K562 (cell line): ENCODE data around the gene GPR108. TPM values are rescaled to one million over a fixed set of nuclear protein-coding genes. Genes with fewer than 3 reads are reported as not detected.

Experiments
- CHD1 ChIP-seq: fragments of 200-600 bp; sonication (generic); IDR thresholded peaks from one replicate; pipeline ENCODE4 v1.6.1; 2012; ENCODE audit warnings: mild to moderate bottlenecking, moderate library complexity, low read length, inconsistent platforms
- FOSL1 ChIP-seq: fragments of 200-800 bp; sonication (Bioruptor generic); conservative IDR thresholded peaks from 2 replicates; pipeline ENCODE4 v1.6.1; 2016; ENCODE audit warnings: missing genetic modification characterization, missing compliant biosample characterization
- HMG20B ChIP-seq: fragments of 250-450 bp; sonication (Bioruptor Pico); IDR thresholded peaks from 2 replicates; pipeline ENCODE4 v1.5.0; 2021; ENCODE audit warnings: mild to moderate bottlenecking
- HNRNPK ChIP-seq: fragments of 200-400 bp; formaldehyde crosslinking; IDR thresholded peaks from one replicate; pipeline ENCODE4 v1.6.1; 2018; ENCODE audit warnings: mild to moderate bottlenecking, low read depth, low read length; ENCODE audit not compliant: poor library complexity, severe bottlenecking
- PHB ChIP-seq: fragments of 250-450 bp; sonication (Bioruptor Pico); IDR thresholded peaks from 2 replicates; pipeline ENCODE4 v1.5.0; 2021
- PHF8 ChIP-seq: fragments of 200-600 bp; sonication (generic); IDR thresholded peaks from 2 replicates; pipeline ENCODE4 v1.6.1; 2012; ENCODE audit warnings: mixed run types, mild to moderate bottlenecking, inconsistent platforms, low read length, moderate library complexity, borderline replicate concordance
- PHTF2 ChIP-seq: fragments of 250-450 bp; sonication (Bioruptor Pico); IDR thresholded peaks from 2 replicates; pipeline ENCODE4 v1.5.0; 2021; ENCODE audit warnings: mild to moderate bottlenecking
- PML ChIP-seq: IDR thresholded peaks from 2 replicates; pipeline ENCODE4 v1.6.1; 2012; ENCODE audit warnings: low read length, inconsistent platforms
- SMARCB1 ChIP-seq: IDR thresholded peaks from 2 replicates; pipeline ENCODE4 v1.6.1; 2011; ENCODE audit warnings: improper control_type of control experiment, low read depth; ENCODE audit not compliant: insufficient read length
- YY1 ChIP-seq, 3 experiments: IDR thresholded peaks; 2 replicates each; pipeline ENCODE4 v1.6.1; 2011; ENCODE audit warnings: low read length in 2 of 3, mild to moderate bottlenecking in 2 of 3, moderate library complexity in 2 of 3, borderline replicate concordance in 1 of 3, control low read depth in 1 of 3, low read depth in 1 of 3; ENCODE audit not compliant: insufficient read depth in 3 of 3, insufficient replicate concordance in 2 of 3, control insufficient read depth in 1 of 3, insufficient read length in 1 of 3; ENCODE audit errors: extremely low read depth in 1 of 3
- ZNF134 ChIP-seq: fragments of 250-450 bp; sonication (Bioruptor Pico); conservative IDR thresholded peaks from 2 replicates; pipeline ENCODE4 v1.4.0; 2020
- ZNF3 ChIP-seq: fragments of 250-450 bp; sonication (Bioruptor Pico); IDR thresholded peaks from 2 replicates; pipeline ENCODE4 v1.5.0; 2021; ENCODE audit warnings: mild to moderate bottlenecking, moderate library complexity
- ZSCAN29 ChIP-seq: fragments of 450-650 bp; IDR thresholded peaks from 2 replicates; pipeline ENCODE4 v1.6.1; 2017
- polyA plus RNA-seq, 8 experiments: library from polyadenylated mRNA; depleted of rRNA in 4 of 8; stranded (reverse) in 5 of 8; unstranded in 3 of 8; fragments of >200 nt; fragmentation: Nextera tagmentation in 2 of 8; fragmentation: Illumina TruSeq in 1 of 8; extraction: Ambion mirVana in 2 of 8; extraction: Trizol in 1 of 8; gene quantifications; 2 replicates each; pipeline versions ENCODE4 v1.2.1 to v1.2.3, GENCODE V29; 2011 to 2014; ENCODE audit warnings: inconsistent platforms in 1 of 8, missing spikeins in 1 of 8
- total RNA-seq, 7 experiments: library from RNA; depleted of rRNA in 6 of 7; stranded (reverse); fragments of >200 nt in 6 of 7; fragmentation: Illumina TruSeq in 2 of 7; extraction: Trizol in 2 of 7; gene quantifications; 2 replicates each; pipeline versions ENCODE4 v1.2.1 to v1.2.3, GENCODE V29; 2011 to 2021; ENCODE audit warnings: low replicate concordance in 1 of 7
- TF ChIP-seq, protein P1 (sequence below): fragments of 450-650 bp; formaldehyde crosslinking; IDR thresholded peaks from 2 replicates; pipeline ENCODE4 v1.4.0; 2020; ENCODE audit warnings: mild to moderate bottlenecking, moderate library complexity
- TF ChIP-seq, protein P2 (sequence below), 2 experiments: fragments of 450-650 bp; IDR thresholded peaks; 2 replicates each; pipeline ENCODE4 v1.6.1; 2018; ENCODE audit warnings: mild to moderate bottlenecking in 2 of 2, low read depth in 1 of 2; ENCODE audit not compliant: partially characterized antibody in 2 of 2
- TF ChIP-seq, protein P3 (sequence below): sonication (generic); IDR thresholded peaks from 2 replicates; pipeline ENCODE4 v1.6.1; 2016
- TF ChIP-seq, protein P4 (sequence below): fragments of 450-650 bp; IDR thresholded peaks from 2 replicates; pipeline ENCODE4 v1.6.1; 2017; ENCODE audit warnings: antibody characterized with exemption, mild to moderate bottlenecking

The GPR108 gene
- total and polyA plus RNA-seq, 9 of the 15 experiments (the other 6 are each of a cell fraction or from before 2014, with no cell fraction given): 2.4 to 33.2 (median 24.4) TPM

DNA sequence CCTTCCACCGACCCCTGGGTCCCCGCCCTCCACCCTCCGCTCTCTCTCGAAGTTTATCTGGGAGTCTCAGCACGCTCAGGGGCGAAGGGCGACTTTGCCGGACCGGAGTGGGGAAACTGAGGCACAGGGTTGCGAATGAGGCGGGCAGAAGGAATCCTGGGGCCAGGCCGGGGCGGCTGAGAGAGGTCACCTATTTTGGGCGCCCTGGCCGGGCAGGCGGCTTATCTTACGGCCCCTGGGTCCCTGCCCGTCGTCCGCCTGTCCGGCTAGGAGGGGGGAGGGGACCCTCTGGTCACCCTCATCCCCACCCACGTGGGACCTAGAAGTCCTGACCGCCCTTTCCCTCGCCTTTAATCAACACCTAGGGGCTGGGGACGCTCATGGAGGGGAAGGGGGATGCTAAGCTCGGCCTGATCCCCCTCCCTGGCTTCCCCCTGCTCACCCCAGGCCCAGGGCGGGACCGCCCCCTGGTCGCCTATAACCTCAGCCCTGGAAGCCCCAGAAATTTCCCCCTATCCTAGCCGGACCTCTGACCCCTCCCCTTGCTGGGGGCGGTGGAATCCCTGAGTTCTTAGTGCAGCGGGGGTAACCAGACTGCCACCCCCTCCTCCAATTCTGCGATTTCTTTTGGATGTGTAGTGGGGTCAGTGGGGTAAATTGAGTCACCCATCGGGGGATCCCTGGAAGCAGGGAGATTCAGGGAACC is 2.7 kb upstream of the GPR108 start (continued):
- TF ChIP-seq SMARCB1 (no peak), PHTF2 (no peak), HNRNPK (no peak), ZSCAN29 (no peak), YY1 (IDR thresholded peaks at IDR 0.05; ENCODE audit: borderline replicate concordance in 1 of 3, control insufficient read depth in 1 of 3, extremely low read depth in 1 of 3, insufficient read depth in 3 of 3, insufficient read length in 1 of 3, insufficient replicate concordance in 2 of 3, low read depth in 1 of 3, low read length in 2 of 3) (peak in 1 of 3 experiments; percentile 17), PML (no peak), ZNF134 (no peak), HMG20B (CRISPR knock-in tag) (no peak), FOSL1 (tag) (no peak), CHD1 (no peak), PHB (CRISPR knock-in tag) (no peak), PHF8 (no peak), ZNF3 (CRISPR knock-in tag) (no peak)
- TF ChIP-seq, protein P1, sequence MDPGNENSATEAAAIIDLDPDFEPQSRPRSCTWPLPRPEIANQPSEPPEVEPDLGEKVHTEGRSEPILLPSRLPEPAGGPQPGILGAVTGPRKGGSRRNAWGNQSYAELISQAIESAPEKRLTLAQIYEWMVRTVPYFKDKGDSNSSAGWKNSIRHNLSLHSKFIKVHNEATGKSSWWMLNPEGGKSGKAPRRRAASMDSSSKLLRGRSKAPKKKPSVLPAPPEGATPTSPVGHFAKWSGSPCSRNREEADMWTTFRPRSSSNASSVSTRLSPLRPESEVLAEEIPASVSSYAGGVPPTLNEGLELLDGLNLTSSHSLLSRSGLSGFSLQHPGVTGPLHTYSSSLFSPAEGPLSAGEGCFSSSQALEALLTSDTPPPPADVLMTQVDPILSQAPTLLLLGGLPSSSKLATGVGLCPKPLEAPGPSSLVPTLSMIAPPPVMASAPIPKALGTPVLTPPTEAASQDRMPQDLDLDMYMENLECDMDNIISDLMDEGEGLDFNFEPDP (CRISPR knock-in tag): no peak
- TF ChIP-seq, protein P2, sequence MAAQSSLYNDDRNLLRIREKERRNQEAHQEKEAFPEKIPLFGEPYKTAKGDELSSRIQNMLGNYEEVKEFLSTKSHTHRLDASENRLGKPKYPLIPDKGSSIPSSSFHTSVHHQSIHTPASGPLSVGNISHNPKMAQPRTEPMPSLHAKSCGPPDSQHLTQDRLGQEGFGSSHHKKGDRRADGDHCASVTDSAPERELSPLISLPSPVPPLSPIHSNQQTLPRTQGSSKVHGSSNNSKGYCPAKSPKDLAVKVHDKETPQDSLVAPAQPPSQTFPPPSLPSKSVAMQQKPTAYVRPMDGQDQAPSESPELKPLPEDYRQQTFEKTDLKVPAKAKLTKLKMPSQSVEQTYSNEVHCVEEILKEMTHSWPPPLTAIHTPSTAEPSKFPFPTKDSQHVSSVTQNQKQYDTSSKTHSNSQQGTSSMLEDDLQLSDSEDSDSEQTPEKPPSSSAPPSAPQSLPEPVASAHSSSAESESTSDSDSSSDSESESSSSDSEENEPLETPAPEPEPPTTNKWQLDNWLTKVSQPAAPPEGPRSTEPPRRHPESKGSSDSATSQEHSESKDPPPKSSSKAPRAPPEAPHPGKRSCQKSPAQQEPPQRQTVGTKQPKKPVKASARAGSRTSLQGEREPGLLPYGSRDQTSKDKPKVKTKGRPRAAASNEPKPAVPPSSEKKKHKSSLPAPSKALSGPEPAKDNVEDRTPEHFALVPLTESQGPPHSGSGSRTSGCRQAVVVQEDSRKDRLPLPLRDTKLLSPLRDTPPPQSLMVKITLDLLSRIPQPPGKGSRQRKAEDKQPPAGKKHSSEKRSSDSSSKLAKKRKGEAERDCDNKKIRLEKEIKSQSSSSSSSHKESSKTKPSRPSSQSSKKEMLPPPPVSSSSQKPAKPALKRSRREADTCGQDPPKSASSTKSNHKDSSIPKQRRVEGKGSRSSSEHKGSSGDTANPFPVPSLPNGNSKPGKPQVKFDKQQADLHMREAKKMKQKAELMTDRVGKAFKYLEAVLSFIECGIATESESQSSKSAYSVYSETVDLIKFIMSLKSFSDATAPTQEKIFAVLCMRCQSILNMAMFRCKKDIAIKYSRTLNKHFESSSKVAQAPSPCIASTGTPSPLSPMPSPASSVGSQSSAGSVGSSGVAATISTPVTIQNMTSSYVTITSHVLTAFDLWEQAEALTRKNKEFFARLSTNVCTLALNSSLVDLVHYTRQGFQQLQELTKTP (IDR thresholded peaks at IDR 0.05; ENCODE audit: low read depth in 1 of 2, partially characterized antibody in 2 of 2): no peak
- TF ChIP-seq, protein P3, sequence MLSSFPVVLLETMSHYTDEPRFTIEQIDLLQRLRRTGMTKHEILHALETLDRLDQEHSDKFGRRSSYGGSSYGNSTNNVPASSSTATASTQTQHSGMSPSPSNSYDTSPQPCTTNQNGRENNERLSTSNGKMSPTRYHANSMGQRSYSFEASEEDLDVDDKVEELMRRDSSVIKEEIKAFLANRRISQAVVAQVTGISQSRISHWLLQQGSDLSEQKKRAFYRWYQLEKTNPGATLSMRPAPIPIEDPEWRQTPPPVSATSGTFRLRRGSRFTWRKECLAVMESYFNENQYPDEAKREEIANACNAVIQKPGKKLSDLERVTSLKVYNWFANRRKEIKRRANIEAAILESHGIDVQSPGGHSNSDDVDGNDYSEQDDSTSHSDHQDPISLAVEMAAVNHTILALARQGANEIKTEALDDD: no peak
- TF ChIP-seq, protein P4, sequence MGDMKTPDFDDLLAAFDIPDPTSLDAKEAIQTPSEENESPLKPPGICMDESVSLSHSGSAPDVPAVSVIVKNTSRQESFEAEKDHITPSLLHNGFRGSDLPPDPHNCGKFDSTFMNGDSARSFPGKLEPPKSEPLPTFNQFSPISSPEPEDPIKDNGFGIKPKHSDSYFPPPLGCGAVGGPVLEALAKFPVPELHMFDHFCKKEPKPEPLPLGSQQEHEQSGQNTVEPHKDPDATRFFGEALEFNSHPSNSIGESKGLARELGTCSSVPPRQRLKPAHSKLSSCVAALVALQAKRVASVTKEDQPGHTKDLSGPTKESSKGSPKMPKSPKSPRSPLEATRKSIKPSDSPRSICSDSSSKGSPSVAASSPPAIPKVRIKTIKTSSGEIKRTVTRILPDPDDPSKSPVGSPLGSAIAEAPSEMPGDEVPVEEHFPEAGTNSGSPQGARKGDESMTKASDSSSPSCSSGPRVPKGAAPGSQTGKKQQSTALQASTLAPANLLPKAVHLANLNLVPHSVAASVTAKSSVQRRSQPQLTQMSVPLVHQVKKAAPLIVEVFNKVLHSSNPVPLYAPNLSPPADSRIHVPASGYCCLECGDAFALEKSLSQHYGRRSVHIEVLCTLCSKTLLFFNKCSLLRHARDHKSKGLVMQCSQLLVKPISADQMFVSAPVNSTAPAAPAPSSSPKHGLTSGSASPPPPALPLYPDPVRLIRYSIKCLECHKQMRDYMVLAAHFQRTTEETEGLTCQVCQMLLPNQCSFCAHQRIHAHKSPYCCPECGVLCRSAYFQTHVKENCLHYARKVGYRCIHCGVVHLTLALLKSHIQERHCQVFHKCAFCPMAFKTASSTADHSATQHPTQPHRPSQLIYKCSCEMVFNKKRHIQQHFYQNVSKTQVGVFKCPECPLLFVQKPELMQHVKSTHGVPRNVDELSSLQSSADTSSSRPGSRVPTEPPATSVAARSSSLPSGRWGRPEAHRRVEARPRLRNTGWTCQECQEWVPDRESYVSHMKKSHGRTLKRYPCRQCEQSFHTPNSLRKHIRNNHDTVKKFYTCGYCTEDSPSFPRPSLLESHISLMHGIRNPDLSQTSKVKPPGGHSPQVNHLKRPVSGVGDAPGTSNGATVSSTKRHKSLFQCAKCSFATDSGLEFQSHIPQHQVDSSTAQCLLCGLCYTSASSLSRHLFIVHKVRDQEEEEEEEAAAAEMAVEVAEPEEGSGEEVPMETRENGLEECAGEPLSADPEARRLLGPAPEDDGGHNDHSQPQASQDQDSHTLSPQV: no peak
